ENCODE results near the gene EYS.
"Not testable (repeated sequence)": the region's sequence is repeated elsewhere in the genome, so short reads cannot be mapped to it uniquely, and the experiment has no call there.

EYS gene

DNA sequence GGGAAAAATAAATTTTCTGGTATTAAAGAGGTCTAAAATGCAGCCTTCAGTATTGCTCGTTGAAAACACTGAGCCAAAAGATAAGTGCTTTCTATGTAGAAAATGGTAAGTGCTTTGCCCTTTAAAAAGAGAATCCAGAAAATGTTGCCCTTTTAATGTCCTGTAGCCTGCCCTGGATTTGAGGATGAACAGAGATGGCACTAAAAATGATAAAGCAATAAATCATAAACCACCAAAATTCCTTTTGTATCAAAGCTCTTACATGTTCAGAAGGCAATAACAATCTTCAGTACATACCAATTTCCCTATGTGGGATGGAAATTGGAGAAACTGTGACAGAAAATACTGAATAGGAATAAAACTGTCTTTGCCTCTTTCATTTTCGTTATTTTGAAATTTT is 1665.7 kb downstream of the EYS start:
- DNase-seq (ENCODE audit: low spot score), result no peak

DNA sequence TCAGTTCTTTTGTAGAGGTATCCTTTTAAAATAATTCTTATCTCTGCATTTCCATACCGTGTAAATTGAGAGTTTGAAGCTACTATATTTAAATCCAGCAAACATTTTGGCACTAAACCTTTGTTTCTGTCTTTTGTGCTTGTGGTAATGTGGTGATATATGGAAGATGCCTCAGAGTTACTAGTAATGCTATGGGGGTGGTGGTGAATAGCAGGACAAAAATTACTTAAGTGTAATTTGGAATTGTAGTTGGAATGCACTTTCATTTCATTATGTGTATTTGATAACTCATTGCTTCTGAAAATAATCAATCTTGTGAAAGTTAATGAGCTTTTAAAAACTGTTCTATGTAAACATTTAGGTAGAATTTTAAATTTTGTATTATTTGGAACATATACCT is 1666.9 kb downstream of the EYS start:
- no peak for DNase-seq (ENCODE audit: low spot score)

DNA sequence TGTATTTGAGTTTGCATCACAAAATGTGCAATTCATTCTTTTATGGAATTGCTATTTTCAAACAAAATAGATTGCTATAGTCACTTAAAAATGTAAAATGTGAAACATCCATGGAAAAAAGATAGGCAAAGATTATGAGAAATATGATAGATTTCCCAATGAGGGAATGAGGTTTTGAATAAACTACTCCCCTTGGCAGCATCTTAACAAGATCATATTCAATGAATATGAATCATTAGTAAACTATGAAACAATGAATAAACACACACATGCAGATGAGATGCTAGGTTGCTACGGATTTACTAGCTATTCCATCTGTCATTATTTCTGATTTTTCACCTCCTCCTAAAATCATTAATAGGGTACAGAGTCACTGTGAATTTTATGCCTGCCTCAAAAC is 1669.6 kb downstream of the EYS start:
- no peak for DNase-seq (ENCODE audit: low spot score)

GRCh38 chr6:64034910-64035655 is 1671.9 kb downstream of the EYS start:
- no peak for DNase-seq (ENCODE audit: low spot score)

- no peak for DNase-seq (ENCODE audit: low spot score)
Observed at GRCh38 chr6:64034291-64034690, 1672.7 kb downstream of the EYS start.

GRCh38 chr6:64030950-64031618 is 1675.9 kb downstream of the EYS start:
- not testable (repeated sequence) for DNase-seq (ENCODE audit: low spot score)

GRCh38 chr6:64023693-64024092 is 1683.3 kb downstream of the EYS start:
- DNase-seq (ENCODE audit: low spot score), result no peak

DNA sequence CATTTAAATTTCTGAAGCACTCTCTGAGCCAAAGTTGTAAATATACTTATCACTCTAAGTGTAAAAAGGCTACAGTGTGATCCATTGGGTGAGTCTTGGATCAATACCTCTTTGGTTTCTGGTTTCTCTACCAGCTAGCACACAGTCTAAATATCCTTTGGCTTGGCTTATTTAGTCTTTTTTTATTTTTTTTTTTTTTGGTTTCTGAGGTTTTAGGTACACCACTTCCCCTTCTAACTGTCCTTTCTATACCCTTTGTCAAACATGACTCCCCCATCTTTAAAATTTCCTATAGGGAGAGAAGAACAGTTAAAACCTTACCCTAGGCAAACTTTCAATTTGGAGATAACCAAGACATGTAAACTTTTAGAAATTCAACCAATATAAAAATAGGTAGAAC is 1692.4 kb downstream of the EYS start:
- DNase-seq (ENCODE audit: low spot score), result no peak

- no peak for DNase-seq (ENCODE audit: low spot score)
Observed at GRCh38 chr6:64013011-64013410, 1694.0 kb downstream of the EYS start.

DNA sequence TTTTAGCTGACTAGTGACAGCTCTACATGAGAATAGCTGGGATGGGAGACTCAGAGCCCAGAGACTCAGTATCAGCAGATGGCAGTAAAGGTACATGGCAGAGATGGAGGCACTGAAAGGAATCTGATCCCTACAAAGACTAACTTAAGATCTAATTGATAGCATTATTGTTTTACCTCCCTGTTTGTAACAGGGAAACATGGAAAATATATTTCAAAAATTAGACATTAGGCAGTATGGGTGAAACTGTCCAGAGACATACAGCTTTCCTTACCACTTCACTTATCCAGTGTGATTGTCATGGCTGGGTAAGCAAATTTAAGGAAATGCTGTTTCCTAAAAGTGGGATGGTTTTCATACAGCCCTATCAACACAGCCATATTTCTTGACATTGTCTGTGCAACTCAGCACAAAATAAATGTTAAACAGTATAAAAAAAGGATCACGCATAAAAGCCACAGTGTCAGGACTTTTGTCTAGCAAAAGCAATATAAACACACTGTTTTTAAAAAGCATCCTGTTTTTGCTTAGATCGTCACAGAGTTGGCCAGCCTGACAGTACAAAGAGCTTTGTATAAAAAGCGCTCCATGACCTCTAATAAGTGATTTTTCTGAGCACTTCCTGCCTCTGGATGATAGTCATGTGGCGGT is 1694.5 kb downstream of the EYS start:
- DNase-seq (ENCODE audit: low spot score), result no peak

GRCh38 chr6:64010666-64011065 is 1696.4 kb downstream of the EYS start:
- DNase-seq (ENCODE audit: low spot score), result no peak

GRCh38 chr6:64010010-64010409 is 1697.0 kb downstream of the EYS start:
- no peak for DNase-seq (ENCODE audit: low spot score)

- DNase-seq (ENCODE audit: low spot score), result no peak
Observed at GRCh38 chr6:64006246-64006645, 1700.8 kb downstream of the EYS start.

- no peak for DNase-seq (ENCODE audit: low spot score)
Observed at GRCh38 chr6:64000818-64001491, 1706.1 kb downstream of the EYS start.

GRCh38 chr6:63999613-64000012 is 1707.4 kb downstream of the EYS start:
- no peak for DNase-seq (ENCODE audit: low spot score)

DNA sequence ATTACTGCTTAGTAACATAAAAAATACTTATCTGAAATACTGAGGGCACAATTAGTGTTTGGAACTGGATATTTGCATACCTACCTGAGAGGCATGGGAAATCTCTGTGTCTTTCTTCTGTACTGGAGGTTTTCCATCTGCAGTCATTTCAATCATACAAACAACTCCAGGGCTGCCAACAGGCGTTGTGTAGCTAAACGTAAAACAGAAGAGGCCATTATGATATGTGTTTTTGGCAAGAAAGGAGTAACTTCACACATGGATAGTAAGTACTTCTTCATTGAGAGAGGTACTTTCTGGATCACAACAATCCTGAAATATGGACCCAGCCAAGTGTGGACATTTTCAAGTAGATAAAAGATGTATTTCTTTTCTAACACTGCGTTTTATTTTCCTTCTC is 1708.0 kb downstream of the EYS start:
- DNase-seq (ENCODE audit: low spot score), result no peak

DNA sequence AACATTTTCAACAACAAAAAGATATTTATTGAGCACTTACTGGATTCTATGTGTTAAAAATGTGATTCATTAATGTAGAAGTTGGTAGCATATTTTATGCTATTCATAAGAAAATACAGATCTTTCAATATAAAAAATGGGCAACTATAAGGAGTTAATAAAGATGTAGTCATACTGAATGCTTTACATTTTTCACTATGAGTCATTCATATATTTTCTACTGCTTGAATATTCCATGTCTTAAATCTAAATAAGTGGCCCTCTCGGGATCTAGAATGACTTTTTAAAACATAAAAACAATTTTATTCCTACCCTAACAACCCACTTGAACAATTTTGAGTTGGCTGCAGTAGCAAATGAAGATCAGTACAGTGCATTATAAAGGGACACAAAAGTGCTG is 1709.3 kb downstream of the EYS start:
- DNase-seq (ENCODE audit: low spot score), result no peak

GRCh38 chr6:63997221-63997620 is 1709.8 kb downstream of the EYS start:
- no peak for DNase-seq (ENCODE audit: low spot score)

GRCh38 chr6:63985223-63985622 is 1721.8 kb downstream of the EYS start:
- DNase-seq (ENCODE audit: low spot score), result no peak

GRCh38 chr6:63975699-63976098 is 1731.3 kb downstream of the EYS start:
- no peak for DNase-seq (ENCODE audit: low spot score)

- DNase-seq (ENCODE audit: low spot score), result no peak
Observed at GRCh38 chr6:63968650-63969049, 1738.4 kb downstream of the EYS start.

DNA sequence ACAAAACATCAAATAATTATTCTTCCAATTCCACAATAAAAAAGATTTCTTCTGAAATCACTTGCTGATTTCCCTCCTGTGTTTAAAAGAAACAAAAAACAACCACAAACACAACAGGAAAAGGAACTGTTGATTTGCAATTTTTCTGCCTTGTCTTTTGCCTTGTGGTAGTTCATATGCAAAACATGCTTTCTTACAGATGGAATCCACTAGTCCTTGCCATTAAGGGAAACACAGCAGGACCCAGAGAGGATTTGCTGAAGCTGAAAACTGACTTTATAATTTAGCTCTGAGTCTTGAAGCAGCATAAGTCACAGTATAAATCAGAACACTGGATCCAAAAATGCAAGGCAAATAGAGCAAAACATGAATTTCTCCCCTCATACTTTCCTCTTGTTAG is 1742.7 kb downstream of the EYS start:
- DNase-seq (ENCODE audit: low spot score), result no peak

Data from germinal center (tissue), 1 donor.